A549 (cell line): Measurements from ENCODE around the gene PLCB1. TPM values are rescaled to one million over a fixed set of nuclear protein-coding genes. Genes with fewer than 3 reads are reported as not detected.
"Not testable (repeated sequence)": the region's sequence is repeated elsewhere in the genome, so short reads cannot be mapped to it uniquely, and the experiment has no call there.

Experiments used
- ATAC-seq, 2 experiments: fragments of 200-7000 bp in 1 of 2; fragments of >200 bp in 1 of 2; cut with Nextera tagmentation in 1 of 2; cut with Tn5 transposase in 1 of 2; 3 replicates each; pipeline versions ENCODE4 v1.8.0 to v1.9.1; 2018 to 2020; ENCODE audit warnings: mild to moderate bottlenecking in 1 of 2, moderate library complexity in 1 of 2
- CTCF ChIA-PET: fragments of 300-600 bp; sonication (Branson Sonifier 250); formaldehyde crosslinking; extraction: SDS; loops from one replicate; lab custom pipeline; 2021; ENCODE audit warnings: antibody characterized with exemption, inconsistent platforms; lab: Yijun Ruan, JAX
- POLR2A ChIA-PET: fragments of 350-600 bp; formaldehyde crosslinking; extraction: SDS; loops from one replicate; lab custom pipeline; 2021; ENCODE audit warnings: antibody characterized with exemption, inconsistent platforms; lab: Yijun Ruan, JAX
- DNase-seq, 2 experiments: peaks; one replicate each; pipeline versions ENCODE4 v3.0.0 to v3.0.0-alpha.2; 2011 to 2016; ENCODE audit warnings: low read depth in 1 of 2, low spot score in 1 of 2
- FAIRE-seq: peaks from 2 replicates; lab custom pipeline; 2011; peaks lifted over from hg19 to GRCh38; lab: Jason Lieb, UNC
- H3K27ac ChIP-seq, 2 experiments: fragments of >200 bp; sonication (Bioruptor Twin); formaldehyde crosslinking; 3 replicates each; pipeline ENCODE4 v1.5.1; 2016 to 2017
- H3K4me1 ChIP-seq: fragments of >200 bp; sonication (Bioruptor Twin); formaldehyde crosslinking; 3 replicates; pipeline ENCODE4 v1.6.1; 2016
- H3K4me2 ChIP-seq: fragments of >200 bp; sonication (Bioruptor Twin); formaldehyde crosslinking; 3 replicates; pipeline ENCODE4 v1.6.1; 2016
- H3K4me3 ChIP-seq: fragments of >200 bp; sonication (Bioruptor Twin); formaldehyde crosslinking; 3 replicates; pipeline ENCODE4 v1.5.1; 2016
- H3K9me3 ChIP-seq: fragments of >200 bp; sonication (Bioruptor Twin); formaldehyde crosslinking; 3 replicates; pipeline ENCODE4 v1.6.1; 2016
- CHD2 ChIP-seq: fragments of 150-350 bp; IDR thresholded peaks from 2 replicates; pipeline ENCODE4 v1.6.1; 2014; ENCODE audit warnings: low read length; ENCODE audit not compliant: partially characterized antibody
- EHF ChIP-seq: fragments of 250-450 bp; sonication (Bioruptor Pico); IDR thresholded peaks from 2 replicates; pipeline ENCODE4 v1.5.0; 2020; ENCODE audit warnings: mild to moderate bottlenecking
- FOSB ChIP-seq: fragments of 250-450 bp; sonication (Bioruptor Pico); IDR thresholded peaks from 2 replicates; pipeline ENCODE4 v1.5.0; 2020; ENCODE audit warnings: mild to moderate bottlenecking, moderate library complexity
- FOSL2 ChIP-seq, 2 experiments: fragments of 450-650 bp in 1 of 2; fragments of >200 bp in 1 of 2; sonication (Bioruptor Twin) in 1 of 2; formaldehyde crosslinking; IDR thresholded peaks; 2 replicates each; pipeline versions ENCODE4 v1.5.0 to v1.6.1; 2016 to 2020; ENCODE audit warnings: mild to moderate bottlenecking in 1 of 2, moderate library complexity in 1 of 2
- HEYL ChIP-seq: fragments of 250-450 bp; sonication (Bioruptor Pico); IDR thresholded peaks from 2 replicates; pipeline ENCODE4 v1.8.0; 2021; ENCODE audit warnings: mild to moderate bottlenecking, moderate library complexity
- HOXA7 ChIP-seq: fragments of 250-450 bp; sonication (Bioruptor Pico); IDR thresholded peaks from 2 replicates; pipeline ENCODE4 v1.5.0; 2020; ENCODE audit warnings: mild to moderate bottlenecking, moderate library complexity
- JUN ChIP-seq, 2 experiments: fragments of >200 bp; sonication (Bioruptor Twin); formaldehyde crosslinking; IDR thresholded peaks; 2 replicates in 1 of 2; 3 replicates in 1 of 2; pipeline ENCODE4 v1.6.1; 2016 to 2017
- JUNB ChIP-seq: fragments of >200 bp; sonication (Bioruptor Twin); formaldehyde crosslinking; IDR thresholded peaks from 2 replicates; pipeline ENCODE4 v1.6.1; 2016
- MAZ ChIP-seq: fragments of 150-350 bp; IDR thresholded peaks from 2 replicates; pipeline ENCODE4 v1.6.1; 2014; ENCODE audit warnings: antibody characterized with exemption, low read depth, low read length, borderline replicate concordance
- NPAS2 ChIP-seq: fragments of 250-450 bp; sonication (Bioruptor Pico); IDR thresholded peaks from 2 replicates; pipeline ENCODE4 v1.8.0; 2022; ENCODE audit warnings: mild to moderate bottlenecking, moderate library complexity, borderline replicate concordance
- PHF8 ChIP-seq: fragments of 200-600 bp; sonication (generic); IDR thresholded peaks from 2 replicates; pipeline ENCODE4 v1.6.1; 2016; ENCODE audit warnings: low read depth, mild to moderate bottlenecking, antibody characterized with exemption, moderate library complexity, borderline replicate concordance
- TFCP2L1 ChIP-seq: fragments of 250-450 bp; sonication (Bioruptor Pico); IDR thresholded peaks from 2 replicates; pipeline ENCODE4 v1.5.0; 2021; ENCODE audit warnings: mild to moderate bottlenecking
- ZC3H11A ChIP-seq: fragments of 450-650 bp; IDR thresholded peaks from 2 replicates; pipeline ENCODE4 v1.6.1; 2014; ENCODE audit warnings: antibody characterized with exemption, mild to moderate bottlenecking
- WGBS: methylation state at CpG from one replicate; pipeline ENCODE4 v1.1.6; 2017; ENCODE audit errors: missing lambda C conversion rate; 5-methylcytosine and 5-hydroxymethylcytosine counted together
- polyA plus RNA-seq, 4 experiments: library from polyadenylated mRNA; depleted of rRNA in 3 of 4; stranded (reverse); fragments of >200 nt; fragmentation: RNase III in 1 of 4; extraction: RNeasy Plus Mini Kit Qiagen cat#74134 plus additional on column Dnase treatment in 1 of 4; gene quantifications; 2 replicates in 3 of 4; 3 replicates in 1 of 4; pipeline ENCODE4 v1.2.3, GENCODE V29; 2011 to 2017
- TF ChIP-seq, protein P1 (sequence below): IDR thresholded peaks from 2 replicates; pipeline ENCODE4 v1.6.1; 2012
- TF ChIP-seq, protein P2 (sequence below): fragments of 450-650 bp; IDR thresholded peaks from 2 replicates; pipeline ENCODE4 v1.6.1; 2014; ENCODE audit warnings: antibody characterized with exemption
- TF ChIP-seq, protein P3 (sequence below): fragments of 200-600 bp; sonication (generic); IDR thresholded peaks from 2 replicates; pipeline ENCODE4 v1.6.1; 2016; ENCODE audit warnings: antibody characterized with exemption, mild to moderate bottlenecking, moderate library complexity
- TF ChIP-seq, protein P4 (sequence below): IDR thresholded peaks from 2 replicates; pipeline ENCODE4 v1.6.1; 2012; ENCODE audit warnings: low read depth, borderline replicate concordance

Gene PLCB1
- polyA plus RNA-seq, 2 of the 4 experiments (the other 2 are of a cell fraction), result 0.97 to 6.3 TPM

DNA sequence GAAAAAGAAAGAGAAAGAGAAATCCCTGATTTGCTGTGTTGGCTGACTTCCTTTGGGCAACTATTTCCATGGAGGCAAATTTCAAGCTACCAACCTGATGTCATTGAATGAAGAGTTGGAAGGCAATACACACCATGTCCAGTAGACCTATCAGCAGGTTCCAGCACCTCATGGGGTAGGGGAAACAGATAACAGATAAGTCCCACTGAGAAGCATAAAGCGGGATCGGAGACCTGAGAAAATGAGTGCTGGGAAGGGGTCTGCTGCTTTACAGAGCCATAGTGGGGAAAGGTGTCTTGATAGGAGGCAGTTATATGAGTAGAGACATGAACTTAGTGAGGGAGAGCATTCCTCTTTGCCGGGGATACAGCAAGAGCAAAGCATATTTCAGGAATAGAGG is 244.9 kb downstream of the PLCB1 start:
- H3K4me1 ChIP-seq, result no peaks in the 10 kb centered on the region

DNA sequence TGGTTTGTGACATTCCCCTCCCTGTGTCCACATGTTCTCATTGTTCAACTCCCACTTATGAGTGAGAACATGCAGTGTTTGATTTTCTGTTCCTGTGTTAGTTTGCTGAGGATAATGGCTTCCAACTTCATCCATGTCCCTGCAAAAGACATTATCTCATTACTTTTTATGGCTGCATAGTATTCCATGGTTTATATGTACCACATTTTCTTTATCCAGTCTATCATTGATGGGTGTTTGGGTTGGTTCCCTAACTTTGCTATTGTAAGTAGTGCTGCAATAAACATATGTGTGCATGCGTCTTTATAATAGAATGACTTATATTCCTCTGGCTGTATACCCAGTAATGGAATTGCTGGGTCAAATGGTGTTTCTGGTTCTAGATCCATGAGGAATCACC is 247.1 kb downstream of the PLCB1 start:
- CTCF ChIA-PET, result not testable (repeated sequence)

More for the DNA sequence above, 244.9 kb downstream of the PLCB1 start:
- no peak overlapping the region for H3K27ac ChIP-seq
- H3K4me2 ChIP-seq, result no peak overlapping the region
- WGBS, result 41% methylated on average over 3 of the region's 3 CpGs
- no peak for DNase-seq
- no peak for FAIRE-seq
- H3K9me3 ChIP-seq, result no peaks in the 10 kb centered on the region
- no peak overlapping the region for H3K4me3 ChIP-seq
- ATAC-seq, result no peak
- ChIA-PET POLR2A (no interaction called here), CTCF (no interaction called here)
- TF ChIP-seq, protein P1, sequence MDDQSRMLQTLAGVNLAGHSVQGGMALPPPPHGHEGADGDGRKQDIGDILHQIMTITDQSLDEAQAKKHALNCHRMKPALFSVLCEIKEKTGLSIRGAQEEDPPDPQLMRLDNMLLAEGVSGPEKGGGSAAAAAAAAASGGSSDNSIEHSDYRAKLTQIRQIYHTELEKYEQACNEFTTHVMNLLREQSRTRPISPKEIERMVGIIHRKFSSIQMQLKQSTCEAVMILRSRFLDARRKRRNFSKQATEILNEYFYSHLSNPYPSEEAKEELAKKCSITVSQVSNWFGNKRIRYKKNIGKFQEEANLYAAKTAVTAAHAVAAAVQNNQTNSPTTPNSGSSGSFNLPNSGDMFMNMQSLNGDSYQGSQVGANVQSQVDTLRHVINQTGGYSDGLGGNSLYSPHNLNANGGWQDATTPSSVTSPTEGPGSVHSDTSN, result no peak
- TF ChIP-seq HOXA7 (CRISPR knock-in tag) (no peak), JUN (IDR thresholded peaks at IDR 0.05) (no peak), NPAS2 (CRISPR knock-in tag) (no peak), PHF8 (no peak), MAZ (no peak), CHD2 (no peak), JUNB (no peak), EHF (CRISPR knock-in tag) (no peak), TFCP2L1 (CRISPR knock-in tag) (no peak), FOSL2 (IDR thresholded peaks at IDR 0.05) (no peak), FOSL2 (CRISPR knock-in tag; IDR thresholded peaks at IDR 0.05) (no peak), FOSB (CRISPR knock-in tag) (no peak), HEYL (CRISPR knock-in tag) (no peak)
- TF ChIP-seq, protein P2, sequence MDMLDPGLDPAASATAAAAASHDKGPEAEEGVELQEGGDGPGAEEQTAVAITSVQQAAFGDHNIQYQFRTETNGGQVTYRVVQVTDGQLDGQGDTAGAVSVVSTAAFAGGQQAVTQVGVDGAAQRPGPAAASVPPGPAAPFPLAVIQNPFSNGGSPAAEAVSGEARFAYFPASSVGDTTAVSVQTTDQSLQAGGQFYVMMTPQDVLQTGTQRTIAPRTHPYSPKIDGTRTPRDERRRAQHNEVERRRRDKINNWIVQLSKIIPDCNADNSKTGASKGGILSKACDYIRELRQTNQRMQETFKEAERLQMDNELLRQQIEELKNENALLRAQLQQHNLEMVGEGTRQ, result no peak
- TF ChIP-seq, all 56 proteins: peak for 0

DNA sequence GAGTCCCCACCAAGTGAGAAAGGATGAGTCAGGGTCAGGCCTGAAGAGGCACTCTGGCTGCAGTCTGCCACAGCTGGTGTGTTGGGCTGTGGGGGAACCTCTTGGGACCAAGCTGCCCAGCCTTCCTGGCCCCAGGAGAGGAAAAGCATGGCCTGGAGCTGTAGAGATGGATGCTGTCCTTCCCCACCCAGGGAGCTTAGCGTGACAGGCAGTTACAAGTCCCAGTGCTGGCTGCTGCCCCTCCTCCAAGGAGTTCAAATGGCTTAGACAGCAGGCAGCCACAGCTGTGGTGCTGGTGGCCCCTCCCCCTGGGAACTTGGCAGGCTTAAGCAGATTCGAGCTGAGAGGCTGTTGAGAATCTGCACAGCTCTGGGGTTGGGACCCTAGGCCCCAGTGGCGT is 253.2 kb downstream of the PLCB1 start:
- no peaks in the 10 kb centered on the region for H3K9me3 ChIP-seq
- no peak for DNase-seq
- FAIRE-seq, result no peak
- 13% methylated on average over 3 of the region's 3 CpGs for WGBS
- H3K27ac ChIP-seq, result no peak overlapping the region
- POLR2A ChIA-PET, result no interaction called here
- ATAC-seq, result no peak
- no peak overlapping the region for H3K4me3 ChIP-seq
- CTCF ChIA-PET, result interaction anchor here (1.0 to 4.4 kb wide), 2 partner anchors 254 to 336 kb away, joined by 3 to 24 read pairs; partner anchors contain the start of gene PLCB1
- H3K4me1 ChIP-seq, result no peaks in the 10 kb centered on the region
- H3K4me2 ChIP-seq, result no peak overlapping the region
- TF ChIP-seq, protein P3, sequence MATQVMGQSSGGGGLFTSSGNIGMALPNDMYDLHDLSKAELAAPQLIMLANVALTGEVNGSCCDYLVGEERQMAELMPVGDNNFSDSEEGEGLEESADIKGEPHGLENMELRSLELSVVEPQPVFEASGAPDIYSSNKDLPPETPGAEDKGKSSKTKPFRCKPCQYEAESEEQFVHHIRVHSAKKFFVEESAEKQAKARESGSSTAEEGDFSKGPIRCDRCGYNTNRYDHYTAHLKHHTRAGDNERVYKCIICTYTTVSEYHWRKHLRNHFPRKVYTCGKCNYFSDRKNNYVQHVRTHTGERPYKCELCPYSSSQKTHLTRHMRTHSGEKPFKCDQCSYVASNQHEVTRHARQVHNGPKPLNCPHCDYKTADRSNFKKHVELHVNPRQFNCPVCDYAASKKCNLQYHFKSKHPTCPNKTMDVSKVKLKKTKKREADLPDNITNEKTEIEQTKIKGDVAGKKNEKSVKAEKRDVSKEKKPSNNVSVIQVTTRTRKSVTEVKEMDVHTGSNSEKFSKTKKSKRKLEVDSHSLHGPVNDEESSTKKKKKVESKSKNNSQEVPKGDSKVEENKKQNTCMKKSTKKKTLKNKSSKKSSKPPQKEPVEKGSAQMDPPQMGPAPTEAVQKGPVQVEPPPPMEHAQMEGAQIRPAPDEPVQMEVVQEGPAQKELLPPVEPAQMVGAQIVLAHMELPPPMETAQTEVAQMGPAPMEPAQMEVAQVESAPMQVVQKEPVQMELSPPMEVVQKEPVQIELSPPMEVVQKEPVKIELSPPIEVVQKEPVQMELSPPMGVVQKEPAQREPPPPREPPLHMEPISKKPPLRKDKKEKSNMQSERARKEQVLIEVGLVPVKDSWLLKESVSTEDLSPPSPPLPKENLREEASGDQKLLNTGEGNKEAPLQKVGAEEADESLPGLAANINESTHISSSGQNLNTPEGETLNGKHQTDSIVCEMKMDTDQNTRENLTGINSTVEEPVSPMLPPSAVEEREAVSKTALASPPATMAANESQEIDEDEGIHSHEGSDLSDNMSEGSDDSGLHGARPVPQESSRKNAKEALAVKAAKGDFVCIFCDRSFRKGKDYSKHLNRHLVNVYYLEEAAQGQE, result no peak
- TF ChIP-seq, protein P4, sequence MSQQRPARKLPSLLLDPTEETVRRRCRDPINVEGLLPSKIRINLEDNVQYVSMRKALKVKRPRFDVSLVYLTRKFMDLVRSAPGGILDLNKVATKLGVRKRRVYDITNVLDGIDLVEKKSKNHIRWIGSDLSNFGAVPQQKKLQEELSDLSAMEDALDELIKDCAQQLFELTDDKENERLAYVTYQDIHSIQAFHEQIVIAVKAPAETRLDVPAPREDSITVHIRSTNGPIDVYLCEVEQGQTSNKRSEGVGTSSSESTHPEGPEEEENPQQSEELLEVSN, result no peak
- no peak for TF ChIP-seq ZC3H11A
- TF ChIP-seq, all 56 proteins: peak for 0

More for the DNA sequence above, 247.1 kb downstream of the PLCB1 start:
- POLR2A ChIA-PET, H3K9me3 ChIP-seq, H3K4me1 ChIP-seq, H3K4me2 ChIP-seq, H3K27ac ChIP-seq, FAIRE-seq, DNase-seq, H3K4me3 ChIP-seq, ATAC-seq: not testable (repeated sequence)
- WGBS, result 79% methylated on average over 1 of the region's 1 CpG
